IPS-11a (cell line): ENCODE data around the gene SORCS2.

Experiments
- H3K4me3 ChIP-seq: one replicate; pipeline ENCODE4 v1.5.1; 2013; ENCODE audit warnings: low read depth, low read length, control low read depth

Gene SORCS2

GRCh38 chr4:7763788-7764187 is 571.5 kb downstream of the SORCS2 start:
- no peak overlapping the region for H3K4me3 ChIP-seq

GRCh38 chr4:7764466-7764865 is 572.1 kb downstream of the SORCS2 start:
- no peak overlapping the region for H3K4me3 ChIP-seq

- H3K4me3 ChIP-seq: no peak overlapping the region
Measured at GRCh38 chr4:7765666-7766065, 573.3 kb downstream of the SORCS2 start.

- no peak overlapping the region for H3K4me3 ChIP-seq
Measured at GRCh38 chr4:7766086-7766485, 573.7 kb downstream of the SORCS2 start.

- H3K4me3 ChIP-seq: no peak overlapping the region
Measured at GRCh38 chr4:7766661-7767345, 574.5 kb downstream of the SORCS2 start.

DNA sequence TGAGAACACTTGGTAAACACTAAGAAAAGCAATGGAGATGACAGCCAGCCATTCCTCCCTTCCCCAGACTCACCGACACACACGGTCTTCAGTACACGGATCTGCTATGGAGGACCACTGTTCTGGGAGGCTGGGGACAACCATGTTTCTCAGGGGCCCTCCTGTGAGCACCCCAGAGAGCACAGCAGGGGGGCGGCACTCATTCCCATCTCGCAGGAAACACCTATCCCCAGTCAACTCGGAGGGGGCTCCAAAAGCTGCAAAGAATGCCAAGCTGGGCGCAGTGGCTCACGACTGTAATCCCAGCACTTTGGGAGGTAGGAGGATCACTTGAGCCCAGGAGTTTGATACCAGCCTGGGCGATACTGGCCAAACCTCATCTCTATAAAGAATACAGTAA is 575.2 kb downstream of the SORCS2 start:
- H3K4me3 ChIP-seq: no peak overlapping the region

GRCh38 chr4:7767966-7768365 is 575.6 kb downstream of the SORCS2 start:
- no peak overlapping the region for H3K4me3 ChIP-seq

DNA sequence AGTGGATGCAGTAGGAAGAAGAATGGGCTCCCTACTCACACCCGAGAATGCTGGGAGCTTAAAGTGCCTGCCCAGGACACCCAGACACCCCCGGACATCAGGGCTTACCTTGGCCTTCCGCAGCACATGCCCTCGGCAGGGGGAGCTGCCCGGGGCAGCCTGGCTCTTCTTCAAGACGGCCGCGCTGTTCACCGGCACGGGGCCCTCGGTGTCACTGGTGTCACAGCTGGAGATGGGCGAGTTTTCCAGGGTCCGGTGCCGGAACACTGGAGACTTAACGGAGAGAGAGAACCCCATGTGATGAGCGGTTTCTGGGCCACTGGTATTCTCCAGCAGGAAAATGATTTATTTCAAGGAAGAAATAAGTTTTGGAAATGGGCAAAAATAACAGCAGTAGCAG is 576.4 kb downstream of the SORCS2 start:
- no peak overlapping the region for H3K4me3 ChIP-seq

DNA sequence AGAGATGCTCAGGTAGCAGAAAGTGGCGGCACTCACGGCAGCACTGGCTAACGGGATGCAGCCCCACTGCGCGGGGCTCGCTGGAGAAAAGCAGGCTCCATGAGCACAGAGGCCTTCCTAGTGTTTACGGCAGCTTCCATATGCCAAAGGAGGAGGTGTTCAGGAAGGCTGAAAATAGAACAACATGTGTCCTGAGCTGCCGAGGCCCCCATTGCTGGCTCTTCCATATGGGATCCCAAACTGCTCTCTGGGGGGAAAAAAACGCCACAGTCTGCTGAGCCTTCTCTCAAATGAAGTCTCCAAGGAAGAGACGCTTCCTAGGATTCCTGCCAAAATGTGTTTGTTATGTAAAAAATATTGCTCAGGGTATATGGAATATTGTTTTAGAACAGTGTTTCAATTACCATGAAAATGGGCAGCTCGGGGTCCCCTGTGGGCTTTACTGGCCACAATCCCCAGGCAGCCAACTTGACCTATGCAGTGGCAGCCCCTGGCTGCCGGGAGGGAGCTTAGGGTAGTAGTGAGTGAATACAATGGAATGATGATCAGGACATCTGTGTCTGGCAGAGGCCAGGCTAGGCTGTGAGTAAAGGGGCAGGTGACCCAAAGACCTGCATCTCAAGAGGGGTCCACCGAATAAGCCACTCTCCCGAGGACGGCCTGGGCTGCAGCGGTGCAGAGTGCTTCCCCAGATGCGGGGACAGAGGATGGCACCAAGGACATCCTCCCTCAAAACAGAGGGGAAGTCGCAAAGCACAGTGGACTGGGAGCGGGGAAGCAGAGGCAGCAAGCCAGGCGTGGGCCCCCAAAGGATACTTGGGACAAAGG is 577.3 kb downstream of the SORCS2 start:
- no peak overlapping the region for H3K4me3 ChIP-seq

- no peak overlapping the region for H3K4me3 ChIP-seq
Measured at GRCh38 chr4:7770224-7771050, 578.1 kb downstream of the SORCS2 start.

DNA sequence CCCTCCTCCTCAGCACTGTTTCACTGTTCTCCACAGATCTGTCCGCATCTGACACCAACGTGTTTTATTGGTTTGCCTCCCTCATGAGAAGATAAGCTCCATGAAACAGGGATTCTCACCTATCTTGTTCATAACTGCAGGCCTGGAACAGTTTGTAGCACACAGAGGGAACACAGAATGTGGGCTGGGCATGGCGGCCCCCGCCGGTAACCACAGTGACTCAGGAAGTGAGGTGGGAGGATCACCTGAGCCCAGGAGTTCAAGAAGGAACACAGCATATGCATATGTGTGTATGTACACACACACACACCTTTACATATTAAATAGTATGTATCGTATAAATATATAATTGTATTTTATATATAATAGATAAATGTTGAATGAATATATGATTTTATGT is 578.7 kb downstream of the SORCS2 start:
- no peak overlapping the region for H3K4me3 ChIP-seq

DNA sequence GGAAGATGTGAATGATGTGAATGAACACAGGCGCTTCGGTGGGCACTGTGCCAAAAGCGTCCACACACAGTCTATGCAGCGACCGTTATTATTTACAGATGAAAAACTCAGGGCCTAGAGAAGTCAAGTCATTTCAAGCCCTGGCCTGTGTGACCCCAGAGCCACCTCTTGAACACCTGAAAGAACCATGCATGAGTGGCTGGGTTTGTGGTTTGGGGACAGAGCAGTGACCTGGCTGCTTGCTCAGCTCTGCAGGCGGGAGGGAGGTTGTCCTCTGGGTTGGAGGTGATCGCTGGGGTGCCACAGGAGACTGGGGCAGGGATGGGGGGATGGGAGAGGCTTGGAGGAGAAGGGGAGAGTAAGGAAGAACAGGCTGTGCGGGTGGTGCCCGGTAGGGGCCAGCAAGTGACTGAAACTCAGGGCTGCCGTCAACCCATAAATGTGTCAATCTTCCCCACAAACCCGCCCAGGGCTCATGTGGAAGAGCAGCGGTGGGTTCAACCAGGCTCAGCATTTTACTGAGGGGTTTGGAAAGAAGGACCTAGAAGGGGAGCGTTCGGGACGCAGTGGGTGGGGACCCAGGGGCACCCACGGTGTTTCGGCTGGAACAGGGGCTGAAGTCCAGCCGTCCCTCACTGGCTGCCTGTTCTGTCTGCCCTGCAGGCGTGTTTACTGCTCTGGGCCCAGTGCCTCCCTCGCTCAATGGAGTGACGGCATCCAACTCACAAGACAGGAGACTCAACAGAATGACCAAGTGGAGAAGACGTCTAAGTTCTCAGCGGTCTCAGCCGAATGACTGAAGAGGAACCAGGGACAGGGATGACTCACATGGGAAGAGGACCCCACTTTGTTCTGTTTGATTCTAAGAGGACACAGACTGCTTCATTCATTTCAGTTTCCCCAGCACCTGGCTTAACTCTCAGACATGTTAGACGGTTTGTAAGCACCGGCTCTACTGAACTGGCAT is 579.5 kb downstream of the SORCS2 start:
- no peak overlapping the region for H3K4me3 ChIP-seq

DNA sequence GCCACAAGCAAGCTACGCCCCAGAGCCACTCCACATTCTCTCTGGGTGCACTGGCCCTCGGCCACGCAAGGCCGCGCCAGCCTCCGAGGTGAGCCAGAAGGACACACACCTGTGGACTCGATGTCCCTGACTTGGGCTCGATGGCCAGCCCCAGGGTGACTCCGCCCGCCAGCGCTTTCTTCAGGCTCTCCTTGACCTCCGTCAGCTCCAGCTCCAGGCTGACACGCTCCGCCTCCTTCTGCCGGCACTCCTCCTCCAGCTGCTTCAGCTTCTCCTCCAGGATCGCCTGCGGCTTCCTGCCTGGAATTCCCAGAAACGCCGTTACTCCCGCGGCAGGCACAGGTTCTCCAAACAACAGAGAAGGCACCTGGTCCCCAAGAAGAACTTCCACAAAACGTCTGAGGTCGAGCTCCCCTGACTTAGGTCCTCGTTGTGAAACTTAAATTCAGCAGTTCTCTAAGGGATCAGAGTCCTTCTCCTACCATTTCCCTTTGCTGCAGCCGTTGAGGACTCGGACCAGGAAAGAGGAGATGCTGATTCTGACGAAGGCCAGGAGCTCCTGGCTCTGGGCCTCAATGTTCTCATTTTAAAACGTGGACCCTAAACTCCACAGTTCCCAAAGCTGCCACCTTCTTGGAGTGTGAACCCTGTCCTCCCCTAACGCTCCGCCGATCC is 580.5 kb downstream of the SORCS2 start:
- no peak overlapping the region for H3K4me3 ChIP-seq

- no peak overlapping the region for H3K4me3 ChIP-seq
Measured at GRCh38 chr4:7773401-7774180, 581.3 kb downstream of the SORCS2 start.

- no peak overlapping the region for H3K4me3 ChIP-seq
Measured at GRCh38 chr4:7774301-7775294, 582.3 kb downstream of the SORCS2 start.

- no peak overlapping the region for H3K4me3 ChIP-seq
Measured at GRCh38 chr4:7775396-7775795, 583.1 kb downstream of the SORCS2 start.

- no peak overlapping the region for H3K4me3 ChIP-seq
Measured at GRCh38 chr4:7777017-7777710, 584.8 kb downstream of the SORCS2 start.
